ENCODE data around the gene KHNYN. TPM values are rescaled to one million over a fixed set of nuclear protein-coding genes. Genes with fewer than 3 reads are reported as not detected.

The KHNYN gene
- total RNA-seq, 4 donors from 2014 or later, result 16.5 to 88.6 (median 66.1) TPM

- H3K9me3 ChIP-seq, result no peaks in the 10 kb centered on the region
- intact Hi-C loops (cut with DNase I; ENCODE audit: low total_unique reads), result no loop called here
- DNase-seq, result no peak
- no peaks in the 10 kb centered on the region for H3K36me3 ChIP-seq
- no peak overlapping the region for H3K27ac ChIP-seq
- TF ChIP-seq POLR2A (IDR thresholded peaks at IDR 0.05) (no peak), CTCF (IDR thresholded peaks at IDR 0.05) (no peak)
- no peaks in the 10 kb centered on the region for H3K4me1 ChIP-seq
- no peaks in the 10 kb centered on the region for H3K27me3 ChIP-seq
- no peak overlapping the region for H3K4me3 ChIP-seq
Measured at GRCh38 chr14:24392325-24393091, 37.2 kb upstream of the KHNYN start.

GRCh38 chr14:24394275-24394674 lies 35.5 kb upstream of the KHNYN start:
- no peak for DNase-seq
- H3K4me3 ChIP-seq, result no peak overlapping the region
- intact Hi-C loops (cut with DNase I; ENCODE audit: low total_unique reads), result no loop called here
- no peaks in the 10 kb centered on the region for H3K36me3 ChIP-seq
- H3K27me3 ChIP-seq, result no peaks in the 10 kb centered on the region
- no peak overlapping the region for H3K27ac ChIP-seq
- peaks cover 0 to 4% of the 10 kb centered on the region in 2 donors for H3K4me1 ChIP-seq
- TF ChIP-seq POLR2A (IDR thresholded peaks at IDR 0.05), result no peak
- TF ChIP-seq CTCF (IDR thresholded peaks at IDR 0.05), result no peak
- H3K9me3 ChIP-seq, result no peaks in the 10 kb centered on the region

- no peak for DNase-seq
- TF ChIP-seq POLR2A (IDR thresholded peaks at IDR 0.05) (no peak), CTCF (IDR thresholded peaks at IDR 0.05) (no peak)
- no peaks in the 10 kb centered on the region for H3K9me3 ChIP-seq
- no peaks in the 10 kb centered on the region for H3K36me3 ChIP-seq
- no peaks in the 10 kb centered on the region for H3K27me3 ChIP-seq
- intact Hi-C loops (cut with DNase I; ENCODE audit: low total_unique reads), result no loop called here
- peaks cover 0 to 7% of the 10 kb centered on the region in 2 donors for H3K4me1 ChIP-seq
- H3K27ac ChIP-seq, result no peak overlapping the region
- H3K4me3 ChIP-seq, result no peak overlapping the region
Measured at GRCh38 chr14:24395609-24396582, 33.9 kb upstream of the KHNYN start.

- intact Hi-C loops (cut with DNase I; ENCODE audit: low total_unique reads), result no loop called here
- Histone ChIP-seq H3K4me1 (peaks cover 0 to 7% of the 10 kb centered on the region in 2 donors), H3K9me3 (no peaks in the 10 kb centered on the region), H3K4me3 (peak overlapping the region in 1 of 2 donors; percentile 66), H3K27me3 (no peaks in the 10 kb centered on the region), H3K36me3 (no peaks in the 10 kb centered on the region), H3K27ac (peak overlapping the region; percentile 87 to 91)
- TF ChIP-seq POLR2A (IDR thresholded peaks at IDR 0.05) (no peak), CTCF (IDR thresholded peaks at IDR 0.05) (no peak)
- no peak for DNase-seq
Measured at GRCh38 chr14:24397639-24398292, 32.0 kb upstream of the KHNYN start.
